ENCODE results near the gene NRXN3.

DNA sequence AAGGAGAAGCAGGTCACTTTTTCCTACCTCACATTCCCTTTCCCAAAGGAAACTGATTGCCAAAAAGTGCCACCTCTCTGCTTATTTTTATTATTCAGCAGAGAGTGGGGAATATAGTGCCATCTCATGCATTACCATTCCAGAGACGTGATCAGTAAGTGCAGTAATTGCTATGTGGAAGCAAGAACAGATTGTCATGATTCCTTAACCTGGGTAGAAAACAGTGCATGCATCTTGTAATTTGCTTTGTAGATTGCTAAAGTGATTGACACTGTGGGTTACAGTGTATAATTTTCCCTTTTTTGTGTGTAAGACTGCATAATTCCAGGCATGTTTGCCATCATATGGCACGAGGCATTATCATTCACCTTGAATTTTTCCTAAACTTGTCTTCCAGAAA is 1708.6 kb downstream of the NRXN3 start:
- TF ChIP-seq, protein P1, sequence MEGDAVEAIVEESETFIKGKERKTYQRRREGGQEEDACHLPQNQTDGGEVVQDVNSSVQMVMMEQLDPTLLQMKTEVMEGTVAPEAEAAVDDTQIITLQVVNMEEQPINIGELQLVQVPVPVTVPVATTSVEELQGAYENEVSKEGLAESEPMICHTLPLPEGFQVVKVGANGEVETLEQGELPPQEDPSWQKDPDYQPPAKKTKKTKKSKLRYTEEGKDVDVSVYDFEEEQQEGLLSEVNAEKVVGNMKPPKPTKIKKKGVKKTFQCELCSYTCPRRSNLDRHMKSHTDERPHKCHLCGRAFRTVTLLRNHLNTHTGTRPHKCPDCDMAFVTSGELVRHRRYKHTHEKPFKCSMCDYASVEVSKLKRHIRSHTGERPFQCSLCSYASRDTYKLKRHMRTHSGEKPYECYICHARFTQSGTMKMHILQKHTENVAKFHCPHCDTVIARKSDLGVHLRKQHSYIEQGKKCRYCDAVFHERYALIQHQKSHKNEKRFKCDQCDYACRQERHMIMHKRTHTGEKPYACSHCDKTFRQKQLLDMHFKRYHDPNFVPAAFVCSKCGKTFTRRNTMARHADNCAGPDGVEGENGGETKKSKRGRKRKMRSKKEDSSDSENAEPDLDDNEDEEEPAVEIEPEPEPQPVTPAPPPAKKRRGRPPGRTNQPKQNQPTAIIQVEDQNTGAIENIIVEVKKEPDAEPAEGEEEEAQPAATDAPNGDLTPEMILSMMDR (IDR thresholded peaks at IDR 0.05; ENCODE audit: low read depth, low read length, missing input control) = no peak
- no peak for TF ChIP-seq EGR1 (IDR thresholded peaks at IDR 0.05; ENCODE audit: low read depth in 2 of 2)
- no peak for TF ChIP-seq YY1 (IDR thresholded peaks at IDR 0.05)
- TF ChIP-seq TAF1 (conservative IDR thresholded peaks at IDR 0.05) = no peak
- no peak for TF ChIP-seq MAX (IDR thresholded peaks at IDR 0.05)
- TF ChIP-seq JUND (IDR thresholded peaks at IDR 0.05) = no peak
- no peak for TF ChIP-seq RAD21 (IDR thresholded peaks at IDR 0.05)
